GM12878 (cell line): ENCODE data around the gene OR2G2. TPM values are rescaled to one million over a fixed set of nuclear protein-coding genes. Genes with fewer than 3 reads are reported as not detected.

ENCODE experiments used
- ATAC-seq: fragments of 200-7000 bp; cut with Tn5 transposase; 3 replicates; pipeline ENCODE4 v1.9.1; 2020; ENCODE audit warnings: mild to moderate bottlenecking, moderate library complexity
- BruUV-seq: library from RNA; stranded (reverse); fragments of 400-500 nt; replicated peaks from 2 replicates; lab custom pipeline; 2021; lab: Mats Ljungman, UMichigan
- CTCF ChIA-PET: fragments of 300-600 bp; sonication (Branson Sonifier 250); formaldehyde crosslinking; extraction: SDS; loops from one replicate; lab custom pipeline; 2021; ENCODE audit warnings: inconsistent platforms; lab: Yijun Ruan, JAX
- POLR2A ChIA-PET: fragments of 350-600 bp; formaldehyde crosslinking; extraction: SDS; loops from one replicate; lab custom pipeline; 2021; ENCODE audit warnings: inconsistent platforms; lab: Charles Lee
- RAD21 ChIA-PET: fragments of 300-600 bp; sonication (Branson Sonifier 250); formaldehyde crosslinking; loops from one replicate; lab custom pipeline; 2023; ENCODE audit warnings: antibody characterized with exemption; ENCODE audit not compliant: unreplicated experiment; lab: Charles Lee
- SMC1A ChIA-PET: fragments of 300-600 bp; sonication (Branson Sonifier 250); formaldehyde crosslinking; loops from one replicate; lab custom pipeline; 2023; ENCODE audit not compliant: unreplicated experiment, uncharacterized antibody; lab: Charles Lee
- DNase-seq: peaks from one replicate; pipeline ENCODE4 v3.0.0-alpha.2; 2011; ENCODE audit warnings: low read depth, low spot score
- FAIRE-seq: peaks from 3 replicates; lab custom pipeline; 2011; peaks lifted over from hg19 to GRCh38; lab: Jason Lieb, UNC
- H2AFZ ChIP-seq: 2 replicates; pipeline ENCODE4 v1.6.0; 2011; ENCODE audit warnings: low read depth, low read length, control low read depth; ENCODE audit not compliant: control insufficient read depth
- H3K27ac ChIP-seq: 2 replicates; pipeline ENCODE4 v1.5.1; 2011; ENCODE audit warnings: control low read depth; ENCODE audit not compliant: control insufficient read depth, insufficient read depth
- H3K27me3 ChIP-seq, 2 experiments: replicated peaks in 1 of 2; 2 replicates each; pipeline versions ENCODE4 v1.6.0 to v1.6.1; 2011; ENCODE audit warnings: low read length in 1 of 2; ENCODE audit not compliant: control insufficient read depth in 2 of 2, insufficient read depth in 2 of 2
- H3K36me3 ChIP-seq, 2 experiments: 2 replicates each; pipeline ENCODE4 v1.5.1; 2011; ENCODE audit warnings: low read length in 1 of 2; ENCODE audit not compliant: control insufficient read depth in 2 of 2, insufficient read depth in 2 of 2
- H3K4me1 ChIP-seq: 2 replicates; pipeline ENCODE4 v1.6.1; 2011; ENCODE audit warnings: mild to moderate bottlenecking, low read length, moderate library complexity, mixed read lengths; ENCODE audit not compliant: control insufficient read depth, insufficient read depth
- H3K4me2 ChIP-seq: 2 replicates; pipeline ENCODE4 v1.6.0; 2011; ENCODE audit warnings: control low read depth; ENCODE audit not compliant: control insufficient read depth, insufficient read depth
- H3K4me3 ChIP-seq: fragments of 200-600 bp; sonication (generic); 2 replicates; pipeline ENCODE4 v1.5.1; 2016
- H3K79me2 ChIP-seq: 2 replicates; pipeline ENCODE4 v1.6.0; 2011; ENCODE audit warnings: low read length; ENCODE audit not compliant: control insufficient read depth, insufficient read depth
- H3K9ac ChIP-seq: 2 replicates; pipeline ENCODE4 v1.8.0; 2011; ENCODE audit warnings: low read length, control low read depth, mixed read lengths; ENCODE audit not compliant: control insufficient read depth, insufficient read depth
- H3K9me3 ChIP-seq: replicated peaks from 3 replicates; pipeline ENCODE4 v1.5.1; 2011; ENCODE audit warnings: mild to moderate bottlenecking, low read length; ENCODE audit not compliant: control insufficient read depth, insufficient read depth
- H4K20me1 ChIP-seq: 2 replicates; pipeline ENCODE4 v1.6.0; 2011; ENCODE audit not compliant: control insufficient read depth, insufficient read depth
- ATF7 ChIP-seq: fragments of 450-650 bp; IDR thresholded peaks from 2 replicates; pipeline ENCODE4 v1.6.1; 2016; ENCODE audit warnings: low read depth, mild to moderate bottlenecking
- CEBPB ChIP-seq, 2 experiments: fragments of 150-350 bp in 1 of 2; IDR thresholded peaks; 2 replicates each; pipeline ENCODE4 v1.6.1; 2012 to 2014; ENCODE audit warnings: low read depth in 2 of 2, low read length in 2 of 2, borderline replicate concordance in 1 of 2, inconsistent platforms in 1 of 2
- CHD2 ChIP-seq: IDR thresholded peaks from 2 replicates; pipeline ENCODE4 v1.6.1; 2011; ENCODE audit warnings: low read depth, low read length, improper control_type of control experiment, borderline replicate concordance
- ETV6 ChIP-seq, 2 experiments: fragments of 450-650 bp in 1 of 2; IDR thresholded peaks in 1 of 2; conservative IDR thresholded peaks in 1 of 2; 2 replicates each; pipeline ENCODE4 v1.6.1; 2014; ENCODE audit warnings: antibody characterized with exemption in 1 of 2, borderline replicate concordance in 1 of 2, low read depth in 1 of 2, mild to moderate bottlenecking in 1 of 2, moderate library complexity in 1 of 2
- GATAD2B ChIP-seq: fragments of 450-650 bp; conservative IDR thresholded peaks from 2 replicates; pipeline ENCODE4 v1.6.1; 2017; ENCODE audit warnings: low read depth, mild to moderate bottlenecking, moderate library complexity
- IRF5 ChIP-seq: fragments of 450-650 bp; IDR thresholded peaks from 2 replicates; pipeline ENCODE4 v1.6.1; 2017; ENCODE audit warnings: borderline replicate concordance
- KDM1A ChIP-seq: fragments of 200-600 bp; sonication (generic); IDR thresholded peaks from 2 replicates; pipeline ENCODE4 v1.6.1; 2016; ENCODE audit warnings: borderline replicate concordance
- MLLT1 ChIP-seq: fragments of 450-650 bp; IDR thresholded peaks from 2 replicates; pipeline ENCODE4 v1.6.1; 2016; ENCODE audit warnings: mild to moderate bottlenecking
- NR2C1 ChIP-seq: fragments of 450-650 bp; IDR thresholded peaks from 2 replicates; pipeline ENCODE4 v1.6.1; 2017; ENCODE audit warnings: antibody characterized with exemption, mild to moderate bottlenecking, moderate library complexity
- PKNOX1 ChIP-seq: fragments of 450-650 bp; IDR thresholded peaks from 2 replicates; pipeline ENCODE4 v1.6.1; 2016; ENCODE audit warnings: mild to moderate bottlenecking
- RUNX3 ChIP-seq: IDR thresholded peaks from 2 replicates; pipeline ENCODE4 v1.6.1; 2012; ENCODE audit warnings: low read length, inconsistent platforms
- SP1 ChIP-seq: IDR thresholded peaks from one replicate; pipeline ENCODE4 v1.6.1; 2011; ENCODE audit warnings: low read depth, low read length
- SREBF1 ChIP-seq: IDR thresholded peaks from 2 replicates; pipeline ENCODE4 v1.6.1; 2012; ENCODE audit warnings: mild to moderate bottlenecking, low read length
- ZNF24 ChIP-seq: fragments of 450-650 bp; IDR thresholded peaks from 2 replicates; pipeline ENCODE4 v1.6.1; 2017; ENCODE audit warnings: antibody characterized with exemption, mild to moderate bottlenecking
- WGBS: methylation state at CpG from one replicate; pipeline ENCODE4 v1.1.6; 2016; ENCODE audit warnings: low lambda C conversion rate; ENCODE audit not compliant: insufficient replicate concordance, insufficient coverage; ENCODE audit errors: missing lambda C conversion rate; 5-methylcytosine and 5-hydroxymethylcytosine counted together
- in situ Hi-C: fragments of 300-500 bp; cut with MboI; formaldehyde crosslinking; loops from 9 replicates; pipeline ENCODE4 v1.14.3; 2018; ENCODE audit warnings: mixed read lengths
- intact Hi-C: fragments of 100-400 bp; cut with micrococcal nuclease; formaldehyde crosslinking; loops from one replicate; pipeline ENCODE4 v1.14.2; 2022; ENCODE audit not compliant: unreplicated experiment
- polyA plus RNA-seq, 11 experiments: library from polyadenylated mRNA; depleted of rRNA in 4 of 11; unstranded in 6 of 11; stranded (reverse) in 5 of 11; fragments of >200 nt; fragmentation: Nextera tagmentation in 4 of 11; fragmentation: Illumina TruSeq in 1 of 11; extraction: Ambion mirVana in 4 of 11; extraction: Trizol in 1 of 11; gene quantifications; 1 replicate in 1 of 11; 2 replicates in 10 of 11; pipeline versions ENCODE4 v1.2.1 to v1.2.3, GENCODE V29; 2011 to 2016; ENCODE audit warnings: inconsistent platforms in 2 of 11, missing spikeins in 2 of 11, low read depth in 1 of 11
- total RNA-seq, 4 experiments: library from RNA; depleted of rRNA in 3 of 4; stranded (reverse); fragments of >200 nt in 3 of 4; fragmentation: Illumina TruSeq in 1 of 4; extraction: Trizol in 1 of 4; gene quantifications; 2 replicates each; pipeline versions ENCODE4 v1.2.1 to v1.2.3, GENCODE V29; 2013 to 2021

OR2G2 gene
- total and polyA plus RNA-seq, 10 of the 15 experiments (the other 5 are each of a cell fraction or from before 2014, with no cell fraction given), result not detected

- H3K9ac ChIP-seq, result no peak within 1 kb of the TSS
- no peaks in the 10 kb centered on the region for H4K20me1 ChIP-seq
- ATAC-seq (no peak), FAIRE-seq (no peak), DNase-seq (no peak)
- H3K4me1 ChIP-seq, result no peaks in the 10 kb centered on the region
- ChIA-PET CTCF (no interaction called here), RAD21 (no interaction called here), SMC1A (no interaction called here), POLR2A (no interaction called here)
- H3K27ac ChIP-seq, result no peak within 1 kb of the TSS
- no peaks in the 10 kb centered on the region for H3K79me2 ChIP-seq
- BruUV-seq, result no TSS peak
- H3K27me3 ChIP-seq, result no peaks in the 10 kb centered on the region
- H3K36me3 ChIP-seq, result no peaks in the 10 kb centered on the region
- TF ChIP-seq GATAD2B (no peak), CHD2 (no peak), RUNX3 (no peak), PKNOX1 (no peak), ETV6 (conservative IDR thresholded peaks at IDR 0.05 in 1 of 2, IDR thresholded peaks at IDR 0.05 in 1 of 2; ENCODE audit: borderline replicate concordance in 1 of 2, low read depth in 1 of 2) (no peak), NR2C1 (no peak), CEBPB (IDR thresholded peaks at IDR 0.05; ENCODE audit: borderline replicate concordance in 1 of 2, low read depth in 2 of 2, low read length in 2 of 2) (no peak), KDM1A (no peak), SREBF1 (no peak), IRF5 (no peak), ZNF24 (no peak), MLLT1 (no peak), ATF7 (no peak), SP1 (no peak)
- intact Hi-C loops (no loop called here), in situ Hi-C loops (no loop called here)
- no peak within 1 kb of the TSS for H3K4me3 ChIP-seq
- WGBS, result 0% methylated on average over 2 of the region's 2 CpGs
- H2AFZ ChIP-seq, result no peak within 1 kb of the TSS
- H3K4me2 ChIP-seq, result no peak within 1 kb of the TSS
- no peaks in the 10 kb centered on the region for H3K9me3 ChIP-seq
Observed at GRCh38 chr1:247605286-247605685, 17.1 kb downstream of the OR2G2 start, which contains the start of gene OR2G3. OR2G3 (plus strand) TSS chr1:247605586; CDS start chr1:247605586, 0 bp downstream.
